Measurements from ENCODE around the gene ENG. TPM values are rescaled to one million over a fixed set of nuclear protein-coding genes. Genes with fewer than 3 reads are reported as not detected.

ENG gene
- total and polyA plus RNA-seq, 2 of the 4 experiments (the other 2 are of a cell fraction) = 3.6 to 83.3 TPM

DNA sequence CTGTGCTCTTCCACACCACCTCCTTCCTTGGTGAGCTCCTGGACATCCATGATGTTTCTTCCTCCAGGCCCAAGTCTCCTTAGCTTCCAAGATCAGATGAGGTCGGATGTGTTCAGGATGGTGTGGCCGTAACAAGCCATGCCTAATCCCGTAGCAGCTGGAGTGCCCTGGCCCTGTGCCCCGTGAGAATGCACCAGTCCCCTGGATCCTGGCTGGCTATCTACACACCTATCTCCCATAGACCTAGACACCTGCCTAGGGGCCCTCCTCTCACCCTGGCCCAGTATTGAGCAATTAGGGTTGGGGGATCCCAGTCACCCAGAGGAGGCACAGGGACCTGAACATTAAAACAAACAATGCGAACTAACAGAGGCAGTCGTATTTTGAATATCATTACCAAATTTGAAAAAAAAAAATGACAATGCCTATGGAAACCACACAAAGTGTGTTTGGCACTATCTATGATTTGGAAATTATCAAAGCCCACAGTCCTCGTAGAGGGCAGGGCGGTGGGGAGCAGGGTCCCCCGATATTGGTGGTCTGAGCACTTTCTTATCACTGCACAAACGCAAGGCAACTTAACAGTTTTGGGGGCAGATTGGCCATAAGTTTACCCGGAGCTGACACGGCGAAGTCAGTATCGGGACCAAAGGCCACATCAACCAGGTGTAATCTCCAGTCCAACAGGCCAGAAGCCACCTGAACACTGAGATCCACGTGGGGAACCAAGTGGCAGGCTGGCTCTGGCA lies 13.2 kb downstream of the ENG start:
- peaks cover 31% of the 10 kb centered on the region for H3K9me1 ChIP-seq (ENCODE audit: insufficient read depth, low read length)
- intact Hi-C loops (cut with micrococcal nuclease) (no loop called here), in situ Hi-C loops (cut with MboI; ENCODE audit: low sequenced_read_pairs) (no loop called here), dilution Hi-C loops (cut with HindIII; ENCODE audit: low sequenced_read_pairs, unreplicated experiment) (no loop called here)
- H3K4me1 ChIP-seq (ENCODE audit: control insufficient read depth, insufficient read depth, low read length) = peaks cover 34% of the 10 kb centered on the region
- BruUV-seq (replicated peaks) = no TSS peak
- H4K5ac ChIP-seq (ENCODE audit: low read depth, low read length) = no peak overlapping the region
- H2BK15ac ChIP-seq (ENCODE audit: low read depth, low read length) = no peak overlapping the region
- H3K23ac ChIP-seq (ENCODE audit: low read depth, low read length) = no peak overlapping the region
- no peak overlapping the region for H2BK20ac ChIP-seq (ENCODE audit: low read depth, low read length)
- 87% methylated on average over 9 of the region's 15 CpGs; no CpG with 5 or more reads in 1 of the 2 experiments for WGBS, 2 experiments (ENCODE audit: extremely low coverage in 2 of 2, insufficient read length in 1 of 2)
- no peak overlapping the region for H3K9ac ChIP-seq (ENCODE audit: low read depth, low read length)
- ATAC-seq (ENCODE audit: low read depth) (no peak), DNase-seq (no peak)
- H3K18ac ChIP-seq (ENCODE audit: low read depth, low read length) = no peak overlapping the region
- no peaks in the 10 kb centered on the region for H3K9me3 ChIP-seq (ENCODE audit: control insufficient read depth, insufficient read depth, low read length)
- peaks cover 35 to 72% of the 10 kb centered on the region in 2 experiments for H3K79me1 ChIP-seq (ENCODE audit: low read depth in 1 of 2, low read length in 2 of 2)
- TF ChIP-seq SMC3 (IDR thresholded peaks at IDR 0.05; ENCODE audit: low read depth, low read length) (no peak), RFX5 (IDR thresholded peaks at IDR 0.05; ENCODE audit: low read depth, low read length) (no peak), MAZ (IDR thresholded peaks at IDR 0.05; ENCODE audit: borderline replicate concordance, low read depth, low read length) (no peak)
- TF ChIP-seq, protein P1, sequence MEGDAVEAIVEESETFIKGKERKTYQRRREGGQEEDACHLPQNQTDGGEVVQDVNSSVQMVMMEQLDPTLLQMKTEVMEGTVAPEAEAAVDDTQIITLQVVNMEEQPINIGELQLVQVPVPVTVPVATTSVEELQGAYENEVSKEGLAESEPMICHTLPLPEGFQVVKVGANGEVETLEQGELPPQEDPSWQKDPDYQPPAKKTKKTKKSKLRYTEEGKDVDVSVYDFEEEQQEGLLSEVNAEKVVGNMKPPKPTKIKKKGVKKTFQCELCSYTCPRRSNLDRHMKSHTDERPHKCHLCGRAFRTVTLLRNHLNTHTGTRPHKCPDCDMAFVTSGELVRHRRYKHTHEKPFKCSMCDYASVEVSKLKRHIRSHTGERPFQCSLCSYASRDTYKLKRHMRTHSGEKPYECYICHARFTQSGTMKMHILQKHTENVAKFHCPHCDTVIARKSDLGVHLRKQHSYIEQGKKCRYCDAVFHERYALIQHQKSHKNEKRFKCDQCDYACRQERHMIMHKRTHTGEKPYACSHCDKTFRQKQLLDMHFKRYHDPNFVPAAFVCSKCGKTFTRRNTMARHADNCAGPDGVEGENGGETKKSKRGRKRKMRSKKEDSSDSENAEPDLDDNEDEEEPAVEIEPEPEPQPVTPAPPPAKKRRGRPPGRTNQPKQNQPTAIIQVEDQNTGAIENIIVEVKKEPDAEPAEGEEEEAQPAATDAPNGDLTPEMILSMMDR (conservative IDR thresholded peaks at IDR 0.05; ENCODE audit: low read depth, low read length) = no peak
- TF ChIP-seq, protein P2, sequence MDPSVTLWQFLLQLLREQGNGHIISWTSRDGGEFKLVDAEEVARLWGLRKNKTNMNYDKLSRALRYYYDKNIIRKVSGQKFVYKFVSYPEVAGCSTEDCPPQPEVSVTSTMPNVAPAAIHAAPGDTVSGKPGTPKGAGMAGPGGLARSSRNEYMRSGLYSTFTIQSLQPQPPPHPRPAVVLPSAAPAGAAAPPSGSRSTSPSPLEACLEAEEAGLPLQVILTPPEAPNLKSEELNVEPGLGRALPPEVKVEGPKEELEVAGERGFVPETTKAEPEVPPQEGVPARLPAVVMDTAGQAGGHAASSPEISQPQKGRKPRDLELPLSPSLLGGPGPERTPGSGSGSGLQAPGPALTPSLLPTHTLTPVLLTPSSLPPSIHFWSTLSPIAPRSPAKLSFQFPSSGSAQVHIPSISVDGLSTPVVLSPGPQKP (IDR thresholded peaks at IDR 0.05; ENCODE audit: borderline replicate concordance, low read depth, low read length) = no peak
- no peak overlapping the region; the same call in 1 of the 2 replicates for H4K91ac ChIP-seq (ENCODE audit: insufficient read depth, low read depth, low read length)
- H3K4ac ChIP-seq (ENCODE audit: low read depth, low read length) = no peak overlapping the region
- no peak overlapping the region for H3K4me3 ChIP-seq (ENCODE audit: insufficient read depth, low read depth, low read length)
- H2AFZ ChIP-seq (replicated peaks; ENCODE audit: low read length, poor library complexity) = no peak overlapping the region
- peak overlapping the region; percentile 11; the same call in 1 of the 2 replicates for H2AK5ac ChIP-seq (ENCODE audit: low read depth, low read length)
- CTCF ChIA-PET = interaction anchor here (1.7 kb wide), 1 partner anchor 13 kb away, joined by 5 read pairs; no protein-coding TSS in a partner anchor
- no peak overlapping the region for H4K8ac ChIP-seq (ENCODE audit: low read depth in 2 of 2, low read length in 2 of 2)
- no peak overlapping the region for H2AK9ac ChIP-seq (replicated peaks; ENCODE audit: low read depth, low read length, poor library complexity)
- H3K56ac ChIP-seq (ENCODE audit: extremely low read depth, insufficient read depth, low read length) = no peak overlapping the region
- no peak overlapping the region for H3K14ac ChIP-seq (replicated peaks; ENCODE audit: low read depth, low read length)
- H4K20me1 ChIP-seq (ENCODE audit: insufficient read depth, low read length) = no peaks in the 10 kb centered on the region; the same call in 1 of the 2 replicates
- H3K36me3 ChIP-seq (ENCODE audit: control insufficient read depth, insufficient read depth, low read length) = peaks cover 18% of the 10 kb centered on the region
- no peak overlapping the region for H2BK5ac ChIP-seq (ENCODE audit: low read depth, low read length, poor library complexity, severe bottlenecking)
- POLR2A ChIA-PET (ENCODE audit: unreplicated experiment) = no interaction called here
- no peak overlapping the region for H3K27ac ChIP-seq (ENCODE audit: insufficient read depth, low read length)
- no peaks in the 10 kb centered on the region for H3K27me3 ChIP-seq (ENCODE audit: control insufficient read depth, insufficient read depth, low read length)
- no peak overlapping the region for H2BK120ac ChIP-seq (ENCODE audit: low read depth, low read length)
- H3K4me2 ChIP-seq (ENCODE audit: low read depth, low read length) = no peak overlapping the region
